HEK293 (cell line): ENCODE measurements around the gene PLPPR2.
A peak's percentile ranks its signal among the peaks of the same experiment; 100 is the strongest.

ENCODE experiments used
- KLF9 ChIP-seq: fragments of 450-650 bp; formaldehyde crosslinking; IDR thresholded peaks from 2 replicates; pipeline ENCODE4 v1.5.1; 2016; ENCODE audit warnings: missing biosample characterization, missing genetic modification characterization, low read depth
- MEIS1 ChIP-seq: sonication (generic); formaldehyde crosslinking; IDR thresholded peaks from 2 replicates; pipeline ENCODE4 v1.8.1; 2022; ENCODE audit warnings: missing genetic modification reagents, mild to moderate bottlenecking, borderline replicate concordance
- YY1 ChIP-seq: fragments of 450-650 bp; formaldehyde crosslinking; IDR thresholded peaks from 2 replicates; pipeline ENCODE4 v1.5.1; 2018; ENCODE audit warnings: missing biosample characterization, missing genetic modification characterization
- ZBTB1 ChIP-seq: fragments of 450-650 bp; formaldehyde crosslinking; IDR thresholded peaks from 2 replicates; pipeline ENCODE4 v1.5.1; 2016; ENCODE audit warnings: missing biosample characterization, missing genetic modification characterization
- ZNF155 ChIP-seq: fragments of 450-650 bp; formaldehyde crosslinking; IDR thresholded peaks from 2 replicates; pipeline ENCODE4 v1.5.1; 2016; ENCODE audit warnings: missing biosample characterization, missing genetic modification characterization
- ZNF404 ChIP-seq: fragments of 450-650 bp; formaldehyde crosslinking; IDR thresholded peaks from 2 replicates; pipeline ENCODE4 v1.5.1; 2017; ENCODE audit warnings: missing biosample characterization, missing genetic modification characterization
- ZNF433 ChIP-seq: fragments of 450-650 bp; formaldehyde crosslinking; IDR thresholded peaks from 2 replicates; pipeline ENCODE4 v1.5.1; 2016; ENCODE audit warnings: missing biosample characterization, missing genetic modification characterization, low read depth
- ZNF510 ChIP-seq: fragments of 450-650 bp; formaldehyde crosslinking; IDR thresholded peaks from 2 replicates; pipeline ENCODE4 v1.5.1; 2018; ENCODE audit warnings: mild to moderate bottlenecking, missing genetic modification characterization, missing biosample characterization; ENCODE audit not compliant: insufficient replicate concordance
- ZNF529 ChIP-seq: fragments of 450-650 bp; formaldehyde crosslinking; IDR thresholded peaks from 2 replicates; pipeline ENCODE4 v1.5.1; 2017; ENCODE audit warnings: missing genetic modification characterization, missing biosample characterization; ENCODE audit not compliant: insufficient replicate concordance
- ZNF555 ChIP-seq: fragments of 450-650 bp; formaldehyde crosslinking; conservative IDR thresholded peaks from 2 replicates; pipeline ENCODE4 v1.5.1; 2017; ENCODE audit warnings: missing biosample characterization, mild to moderate bottlenecking, missing genetic modification characterization, inconsistent platforms
- ZNF626 ChIP-seq: fragments of 450-650 bp; sonication (Bioruptor Pico); formaldehyde crosslinking; IDR thresholded peaks from 2 replicates; pipeline ENCODE4 v1.5.1; 2018; ENCODE audit warnings: missing biosample characterization, missing genetic modification characterization, inconsistent platforms
- ZNF654 ChIP-seq: fragments of 450-650 bp; formaldehyde crosslinking; IDR thresholded peaks from 2 replicates; pipeline ENCODE4 v1.5.1; 2016; ENCODE audit warnings: low read depth, missing biosample characterization, missing genetic modification characterization
- ZNF768 ChIP-seq: fragments of 450-650 bp; formaldehyde crosslinking; IDR thresholded peaks from 2 replicates; pipeline ENCODE4 v1.5.1; 2018; ENCODE audit warnings: missing biosample characterization, mild to moderate bottlenecking, missing genetic modification characterization
- ZNF776 ChIP-seq: fragments of 450-650 bp; formaldehyde crosslinking; IDR thresholded peaks from 2 replicates; pipeline ENCODE4 v1.5.0; 2017; ENCODE audit warnings: missing biosample characterization, missing genetic modification characterization, borderline replicate concordance
- ZSCAN16 ChIP-seq: fragments of 450-650 bp; formaldehyde crosslinking; IDR thresholded peaks from 2 replicates; pipeline ENCODE4 v1.5.1; 2016; ENCODE audit warnings: missing biosample characterization, missing genetic modification characterization
- ZSCAN23 ChIP-seq: fragments of 450-650 bp; formaldehyde crosslinking; IDR thresholded peaks from 2 replicates; pipeline ENCODE4 v1.5.1; 2016; ENCODE audit warnings: missing biosample characterization, missing genetic modification characterization
- TF ChIP-seq, protein P1 (sequence below): fragments of 450-650 bp; formaldehyde crosslinking; IDR thresholded peaks from 2 replicates; pipeline ENCODE4 v1.5.1; 2016; ENCODE audit warnings: missing biosample characterization, missing genetic modification characterization
- TF ChIP-seq, protein P2 (sequence below): fragments of 450-650 bp; formaldehyde crosslinking; IDR thresholded peaks from 2 replicates; pipeline ENCODE4 v1.5.1; 2016; ENCODE audit warnings: missing biosample characterization, missing genetic modification characterization
- TF ChIP-seq, protein P3 (sequence below): IDR thresholded peaks from 2 replicates; pipeline ENCODE4 v1.6.1; 2011; ENCODE audit warnings: mild to moderate bottlenecking, low read depth, low read length, borderline replicate concordance
- TF ChIP-seq, protein P4 (sequence below): fragments of 450-650 bp; formaldehyde crosslinking; IDR thresholded peaks from 2 replicates; pipeline ENCODE4 v1.5.1; 2016; ENCODE audit warnings: missing biosample characterization, missing genetic modification characterization
- TF ChIP-seq, protein P5 (sequence below): fragments of 450-650 bp; formaldehyde crosslinking; IDR thresholded peaks from 2 replicates; pipeline ENCODE4 v1.5.1; 2016; ENCODE audit warnings: missing biosample characterization, missing genetic modification characterization
- TF ChIP-seq, protein P6 (sequence below): fragments of 450-650 bp; formaldehyde crosslinking; IDR thresholded peaks from 2 replicates; pipeline ENCODE4 v1.5.1; 2016; ENCODE audit warnings: missing biosample characterization, missing genetic modification characterization
- TF ChIP-seq, protein P7 (sequence below): fragments of 450-650 bp; formaldehyde crosslinking; IDR thresholded peaks from 2 replicates; pipeline ENCODE4; 2016; ENCODE audit warnings: missing biosample characterization, missing genetic modification characterization

PLPPR2 gene

DNA sequence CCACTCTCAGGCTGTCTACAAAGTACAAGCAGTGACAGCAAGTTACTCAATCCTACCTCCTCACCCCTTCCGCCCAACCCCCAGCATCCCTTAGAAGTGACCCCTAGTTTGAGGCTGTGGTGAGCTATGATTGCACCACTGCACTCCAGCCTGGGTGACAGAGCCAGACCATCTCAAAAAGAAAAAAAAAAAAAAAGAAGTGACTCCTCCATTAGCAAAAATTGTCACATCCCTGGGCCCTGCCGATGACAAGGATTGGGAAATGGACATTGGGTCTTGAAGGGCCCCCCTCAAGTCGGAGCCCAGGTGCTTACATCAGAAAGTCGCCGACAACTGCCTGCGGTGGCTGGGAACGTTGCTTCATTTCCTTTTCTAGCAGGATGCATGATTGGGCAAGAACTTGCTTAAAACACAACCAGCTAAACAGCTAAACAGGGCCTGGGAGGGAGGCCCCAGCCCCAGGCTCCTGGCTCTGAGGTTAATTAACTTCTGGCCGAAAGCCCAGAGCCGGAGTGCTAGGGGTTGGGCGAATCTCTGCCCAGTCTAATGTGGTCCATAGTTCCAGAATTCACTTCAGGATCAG lies 31.1 kb upstream of the PLPPR2 start (continued):
- TF ChIP-seq, protein P1, sequence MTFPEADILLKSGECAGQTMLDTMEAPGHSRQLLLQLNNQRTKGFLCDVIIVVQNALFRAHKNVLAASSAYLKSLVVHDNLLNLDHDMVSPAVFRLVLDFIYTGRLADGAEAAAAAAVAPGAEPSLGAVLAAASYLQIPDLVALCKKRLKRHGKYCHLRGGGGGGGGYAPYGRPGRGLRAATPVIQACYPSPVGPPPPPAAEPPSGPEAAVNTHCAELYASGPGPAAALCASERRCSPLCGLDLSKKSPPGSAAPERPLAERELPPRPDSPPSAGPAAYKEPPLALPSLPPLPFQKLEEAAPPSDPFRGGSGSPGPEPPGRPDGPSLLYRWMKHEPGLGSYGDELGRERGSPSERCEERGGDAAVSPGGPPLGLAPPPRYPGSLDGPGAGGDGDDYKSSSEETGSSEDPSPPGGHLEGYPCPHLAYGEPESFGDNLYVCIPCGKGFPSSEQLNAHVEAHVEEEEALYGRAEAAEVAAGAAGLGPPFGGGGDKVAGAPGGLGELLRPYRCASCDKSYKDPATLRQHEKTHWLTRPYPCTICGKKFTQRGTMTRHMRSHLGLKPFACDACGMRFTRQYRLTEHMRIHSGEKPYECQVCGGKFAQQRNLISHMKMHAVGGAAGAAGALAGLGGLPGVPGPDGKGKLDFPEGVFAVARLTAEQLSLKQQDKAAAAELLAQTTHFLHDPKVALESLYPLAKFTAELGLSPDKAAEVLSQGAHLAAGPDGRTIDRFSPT (tag by site-specific recombination) = no peak
- TF ChIP-seq KLF9 (tag by site-specific recombination) (no peak), ZNF626 (tag by site-specific recombination) (no peak), ZBTB1 (tag by site-specific recombination) (no peak), ZNF433 (no peak), ZNF654 (tag by site-specific recombination) (no peak), ZNF768 (tag by site-specific recombination) (no peak), YY1 (tag by site-specific recombination) (no peak), ZNF529 (tag by site-specific recombination) (no peak), ZSCAN16 (tag by site-specific recombination) (no peak), ZNF776 (tag by site-specific recombination) (no peak), ZNF555 (tag by site-specific recombination) (no peak), MEIS1 (CRISPR knock-in tag) (no peak), ZNF510 (tag by site-specific recombination) (no peak), ZNF155 (tag by site-specific recombination) (no peak), ZSCAN23 (no peak), ZNF404 (no peak)
- TF ChIP-seq, protein P2, sequence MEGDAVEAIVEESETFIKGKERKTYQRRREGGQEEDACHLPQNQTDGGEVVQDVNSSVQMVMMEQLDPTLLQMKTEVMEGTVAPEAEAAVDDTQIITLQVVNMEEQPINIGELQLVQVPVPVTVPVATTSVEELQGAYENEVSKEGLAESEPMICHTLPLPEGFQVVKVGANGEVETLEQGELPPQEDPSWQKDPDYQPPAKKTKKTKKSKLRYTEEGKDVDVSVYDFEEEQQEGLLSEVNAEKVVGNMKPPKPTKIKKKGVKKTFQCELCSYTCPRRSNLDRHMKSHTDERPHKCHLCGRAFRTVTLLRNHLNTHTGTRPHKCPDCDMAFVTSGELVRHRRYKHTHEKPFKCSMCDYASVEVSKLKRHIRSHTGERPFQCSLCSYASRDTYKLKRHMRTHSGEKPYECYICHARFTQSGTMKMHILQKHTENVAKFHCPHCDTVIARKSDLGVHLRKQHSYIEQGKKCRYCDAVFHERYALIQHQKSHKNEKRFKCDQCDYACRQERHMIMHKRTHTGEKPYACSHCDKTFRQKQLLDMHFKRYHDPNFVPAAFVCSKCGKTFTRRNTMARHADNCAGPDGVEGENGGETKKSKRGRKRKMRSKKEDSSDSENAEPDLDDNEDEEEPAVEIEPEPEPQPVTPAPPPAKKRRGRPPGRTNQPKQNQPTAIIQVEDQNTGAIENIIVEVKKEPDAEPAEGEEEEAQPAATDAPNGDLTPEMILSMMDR (tag by site-specific recombination) = no peak
- TF ChIP-seq, protein P3, sequence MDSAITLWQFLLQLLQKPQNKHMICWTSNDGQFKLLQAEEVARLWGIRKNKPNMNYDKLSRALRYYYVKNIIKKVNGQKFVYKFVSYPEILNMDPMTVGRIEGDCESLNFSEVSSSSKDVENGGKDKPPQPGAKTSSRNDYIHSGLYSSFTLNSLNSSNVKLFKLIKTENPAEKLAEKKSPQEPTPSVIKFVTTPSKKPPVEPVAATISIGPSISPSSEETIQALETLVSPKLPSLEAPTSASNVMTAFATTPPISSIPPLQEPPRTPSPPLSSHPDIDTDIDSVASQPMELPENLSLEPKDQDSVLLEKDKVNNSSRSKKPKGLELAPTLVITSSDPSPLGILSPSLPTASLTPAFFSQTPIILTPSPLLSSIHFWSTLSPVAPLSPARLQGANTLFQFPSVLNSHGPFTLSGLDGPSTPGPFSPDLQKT = no peak
- TF ChIP-seq, protein P4, sequence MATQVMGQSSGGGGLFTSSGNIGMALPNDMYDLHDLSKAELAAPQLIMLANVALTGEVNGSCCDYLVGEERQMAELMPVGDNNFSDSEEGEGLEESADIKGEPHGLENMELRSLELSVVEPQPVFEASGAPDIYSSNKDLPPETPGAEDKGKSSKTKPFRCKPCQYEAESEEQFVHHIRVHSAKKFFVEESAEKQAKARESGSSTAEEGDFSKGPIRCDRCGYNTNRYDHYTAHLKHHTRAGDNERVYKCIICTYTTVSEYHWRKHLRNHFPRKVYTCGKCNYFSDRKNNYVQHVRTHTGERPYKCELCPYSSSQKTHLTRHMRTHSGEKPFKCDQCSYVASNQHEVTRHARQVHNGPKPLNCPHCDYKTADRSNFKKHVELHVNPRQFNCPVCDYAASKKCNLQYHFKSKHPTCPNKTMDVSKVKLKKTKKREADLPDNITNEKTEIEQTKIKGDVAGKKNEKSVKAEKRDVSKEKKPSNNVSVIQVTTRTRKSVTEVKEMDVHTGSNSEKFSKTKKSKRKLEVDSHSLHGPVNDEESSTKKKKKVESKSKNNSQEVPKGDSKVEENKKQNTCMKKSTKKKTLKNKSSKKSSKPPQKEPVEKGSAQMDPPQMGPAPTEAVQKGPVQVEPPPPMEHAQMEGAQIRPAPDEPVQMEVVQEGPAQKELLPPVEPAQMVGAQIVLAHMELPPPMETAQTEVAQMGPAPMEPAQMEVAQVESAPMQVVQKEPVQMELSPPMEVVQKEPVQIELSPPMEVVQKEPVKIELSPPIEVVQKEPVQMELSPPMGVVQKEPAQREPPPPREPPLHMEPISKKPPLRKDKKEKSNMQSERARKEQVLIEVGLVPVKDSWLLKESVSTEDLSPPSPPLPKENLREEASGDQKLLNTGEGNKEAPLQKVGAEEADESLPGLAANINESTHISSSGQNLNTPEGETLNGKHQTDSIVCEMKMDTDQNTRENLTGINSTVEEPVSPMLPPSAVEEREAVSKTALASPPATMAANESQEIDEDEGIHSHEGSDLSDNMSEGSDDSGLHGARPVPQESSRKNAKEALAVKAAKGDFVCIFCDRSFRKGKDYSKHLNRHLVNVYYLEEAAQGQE (tag by site-specific recombination) = no peak
- TF ChIP-seq, protein P5, sequence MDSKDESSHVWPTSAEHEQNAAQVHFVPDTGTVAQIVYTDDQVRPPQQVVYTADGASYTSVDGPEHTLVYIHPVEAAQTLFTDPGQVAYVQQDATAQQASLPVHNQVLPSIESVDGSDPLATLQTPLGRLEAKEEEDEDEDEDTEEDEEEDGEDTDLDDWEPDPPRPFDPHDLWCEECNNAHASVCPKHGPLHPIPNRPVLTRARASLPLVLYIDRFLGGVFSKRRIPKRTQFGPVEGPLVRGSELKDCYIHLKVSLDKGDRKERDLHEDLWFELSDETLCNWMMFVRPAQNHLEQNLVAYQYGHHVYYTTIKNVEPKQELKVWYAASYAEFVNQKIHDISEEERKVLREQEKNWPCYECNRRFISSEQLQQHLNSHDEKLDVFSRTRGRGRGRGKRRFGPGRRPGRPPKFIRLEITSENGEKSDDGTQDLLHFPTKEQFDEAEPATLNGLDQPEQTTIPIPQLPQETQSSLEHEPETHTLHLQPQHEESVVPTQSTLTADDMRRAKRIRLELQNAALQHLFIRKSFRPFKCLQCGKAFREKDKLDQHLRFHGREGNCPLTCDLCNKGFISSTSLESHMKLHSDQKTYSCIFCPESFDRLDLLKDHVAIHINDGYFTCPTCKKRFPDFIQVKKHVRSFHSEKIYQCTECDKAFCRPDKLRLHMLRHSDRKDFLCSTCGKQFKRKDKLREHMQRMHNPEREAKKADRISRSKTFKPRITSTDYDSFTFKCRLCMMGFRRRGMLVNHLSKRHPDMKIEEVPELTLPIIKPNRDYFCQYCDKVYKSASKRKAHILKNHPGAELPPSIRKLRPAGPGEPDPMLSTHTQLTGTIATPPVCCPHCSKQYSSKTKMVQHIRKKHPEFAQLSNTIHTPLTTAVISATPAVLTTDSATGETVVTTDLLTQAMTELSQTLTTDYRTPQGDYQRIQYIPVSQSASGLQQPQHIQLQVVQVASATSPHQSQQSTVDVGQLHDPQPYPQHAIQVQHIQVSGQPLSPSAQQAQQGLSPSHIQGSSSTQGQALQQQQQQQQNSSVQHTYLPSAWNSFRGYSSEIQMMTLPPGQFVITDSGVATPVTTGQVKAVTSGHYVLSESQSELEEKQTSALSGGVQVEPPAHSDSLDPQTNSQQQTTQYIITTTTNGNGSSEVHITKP (tag by site-specific recombination) = peak; percentile 96
- TF ChIP-seq, protein P6, sequence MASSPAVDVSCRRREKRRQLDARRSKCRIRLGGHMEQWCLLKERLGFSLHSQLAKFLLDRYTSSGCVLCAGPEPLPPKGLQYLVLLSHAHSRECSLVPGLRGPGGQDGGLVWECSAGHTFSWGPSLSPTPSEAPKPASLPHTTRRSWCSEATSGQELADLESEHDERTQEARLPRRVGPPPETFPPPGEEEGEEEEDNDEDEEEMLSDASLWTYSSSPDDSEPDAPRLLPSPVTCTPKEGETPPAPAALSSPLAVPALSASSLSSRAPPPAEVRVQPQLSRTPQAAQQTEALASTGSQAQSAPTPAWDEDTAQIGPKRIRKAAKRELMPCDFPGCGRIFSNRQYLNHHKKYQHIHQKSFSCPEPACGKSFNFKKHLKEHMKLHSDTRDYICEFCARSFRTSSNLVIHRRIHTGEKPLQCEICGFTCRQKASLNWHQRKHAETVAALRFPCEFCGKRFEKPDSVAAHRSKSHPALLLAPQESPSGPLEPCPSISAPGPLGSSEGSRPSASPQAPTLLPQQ (tag by site-specific recombination) = peak; percentile 72; the same call in 1 of the 2 replicates
- TF ChIP-seq, protein P7, sequence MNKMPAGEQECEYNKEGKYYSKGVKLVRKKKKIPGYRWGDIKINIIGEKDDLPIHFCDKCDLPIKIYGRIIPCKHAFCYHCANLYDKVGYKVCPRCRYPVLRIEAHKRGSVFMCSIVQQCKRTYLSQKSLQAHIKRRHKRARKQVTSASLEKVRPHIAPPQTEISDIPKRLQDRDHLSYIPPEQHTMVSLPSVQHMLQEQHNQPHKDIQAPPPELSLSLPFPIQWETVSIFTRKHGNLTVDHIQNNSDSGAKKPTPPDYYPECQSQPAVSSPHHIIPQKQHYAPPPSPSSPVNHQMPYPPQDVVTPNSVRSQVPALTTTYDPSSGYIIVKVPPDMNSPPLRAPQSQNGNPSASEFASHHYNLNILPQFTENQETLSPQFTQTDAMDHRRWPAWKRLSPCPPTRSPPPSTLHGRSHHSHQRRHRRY (tag by site-specific recombination) = no peak
